ENCODE results near the gene TUBB.
"Not testable (repeated sequence)": the region's sequence is repeated elsewhere in the genome, so short reads cannot be mapped to it uniquely, and the experiment has no call there.

GRCh38 chr6:30722025-30722279 is 1.8 kb downstream of the TUBB start:
- TF ChIP-seq CTCF (conservative IDR thresholded peaks at IDR 0.05; ENCODE audit: low read length); EZH2phosphoT487 (IDR thresholded peaks at IDR 0.05; ENCODE audit: borderline replicate concordance, low read depth, low read length): not testable (repeated sequence)

All from OCI-LY7 (cell line).